ENCODE results near the gene MYO5C.
A peak's percentile ranks its signal among the peaks of the same experiment; 100 is the strongest.

Gene MYO5C

DNA sequence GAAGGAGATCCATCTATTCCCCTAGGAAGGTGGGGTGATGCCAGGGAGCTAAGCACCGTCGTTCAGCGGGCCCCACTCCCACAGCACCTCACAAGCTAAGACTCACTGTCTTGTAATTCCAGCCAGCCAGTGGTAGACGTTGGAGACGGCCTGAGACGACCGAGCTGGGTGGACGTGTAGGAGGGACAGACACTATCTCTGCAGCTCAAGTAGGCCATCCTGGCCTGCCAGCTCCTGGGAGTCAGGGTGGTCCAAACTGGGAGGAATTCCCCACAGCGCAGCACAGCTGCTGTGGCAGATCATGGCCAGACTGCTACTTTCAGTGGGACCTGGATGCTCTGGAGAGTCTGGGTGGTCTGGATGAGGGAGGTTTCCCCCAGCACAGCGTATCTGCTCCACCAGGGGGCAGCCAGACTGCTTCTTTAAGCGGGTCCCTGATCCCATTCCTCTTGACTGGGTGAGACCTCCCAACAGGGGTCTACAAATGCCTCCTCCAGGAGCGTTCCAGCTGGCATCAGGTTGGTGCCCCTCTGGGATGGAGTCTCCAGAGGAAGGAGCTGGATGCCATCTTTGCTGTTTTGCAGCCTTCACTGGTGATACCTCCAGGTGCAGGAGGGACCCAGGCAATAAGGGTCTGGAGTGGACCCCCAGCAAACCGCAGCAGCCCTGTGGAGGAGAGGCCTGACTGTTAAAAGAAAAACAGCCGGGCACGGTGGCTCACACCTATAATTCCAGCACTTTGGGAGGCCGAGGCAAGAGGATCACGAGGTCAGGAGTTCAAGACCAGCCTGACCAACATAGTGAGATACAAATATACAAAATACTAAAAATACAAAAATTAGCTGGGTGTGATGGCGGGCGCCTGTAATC is 132.0 kb downstream of the MYO5C start:
- Mint-ChIP-seq H3K27me3 (ENCODE audit: low read depth) (peaks cover 3% of the 10 kb centered on the region), H3K4me1 (no peaks in the 10 kb centered on the region), H3K36me3 (ENCODE audit: low read depth) (peaks cover 4% of the 10 kb centered on the region), H3K4me3 (no peak overlapping the region), H3K9me3 (peaks cover 4% of the 10 kb centered on the region), H3K27ac (no peak overlapping the region)
- TF ChIP-seq, protein P1, sequence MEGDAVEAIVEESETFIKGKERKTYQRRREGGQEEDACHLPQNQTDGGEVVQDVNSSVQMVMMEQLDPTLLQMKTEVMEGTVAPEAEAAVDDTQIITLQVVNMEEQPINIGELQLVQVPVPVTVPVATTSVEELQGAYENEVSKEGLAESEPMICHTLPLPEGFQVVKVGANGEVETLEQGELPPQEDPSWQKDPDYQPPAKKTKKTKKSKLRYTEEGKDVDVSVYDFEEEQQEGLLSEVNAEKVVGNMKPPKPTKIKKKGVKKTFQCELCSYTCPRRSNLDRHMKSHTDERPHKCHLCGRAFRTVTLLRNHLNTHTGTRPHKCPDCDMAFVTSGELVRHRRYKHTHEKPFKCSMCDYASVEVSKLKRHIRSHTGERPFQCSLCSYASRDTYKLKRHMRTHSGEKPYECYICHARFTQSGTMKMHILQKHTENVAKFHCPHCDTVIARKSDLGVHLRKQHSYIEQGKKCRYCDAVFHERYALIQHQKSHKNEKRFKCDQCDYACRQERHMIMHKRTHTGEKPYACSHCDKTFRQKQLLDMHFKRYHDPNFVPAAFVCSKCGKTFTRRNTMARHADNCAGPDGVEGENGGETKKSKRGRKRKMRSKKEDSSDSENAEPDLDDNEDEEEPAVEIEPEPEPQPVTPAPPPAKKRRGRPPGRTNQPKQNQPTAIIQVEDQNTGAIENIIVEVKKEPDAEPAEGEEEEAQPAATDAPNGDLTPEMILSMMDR (IDR thresholded peaks at IDR 0.05; ENCODE audit: unreplicated experiment in 3 of 3) = peak in 1 of 3 experiments; percentile 17

DNA sequence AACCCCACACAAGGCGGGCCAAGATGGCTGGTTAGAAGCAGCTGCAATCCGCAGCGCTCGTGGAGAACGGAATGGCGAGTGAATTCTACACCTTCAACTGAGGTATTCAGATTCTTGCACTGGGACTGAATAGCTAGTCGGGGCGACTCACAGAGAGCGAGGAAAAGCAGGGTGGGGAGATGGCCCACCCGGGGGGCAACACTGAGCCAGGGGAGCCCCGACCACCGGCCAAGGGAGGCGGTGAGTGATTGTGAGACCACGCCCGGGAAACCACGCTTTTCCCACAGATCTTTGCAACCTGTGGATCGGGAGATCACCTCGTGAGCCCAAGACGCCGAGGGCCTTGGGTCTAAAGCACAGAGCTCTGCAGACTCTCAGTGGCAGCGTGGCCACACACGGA is 132.7 kb downstream of the MYO5C start:
- H3K9me3 Mint-ChIP-seq = peaks cover under 1% of the 10 kb centered on the region
- peaks cover 4% of the 10 kb centered on the region for H3K36me3 Mint-ChIP-seq (ENCODE audit: low read depth)
- H3K27me3 Mint-ChIP-seq (ENCODE audit: low read depth) = peaks cover 3% of the 10 kb centered on the region
- no peaks in the 10 kb centered on the region for H3K4me1 Mint-ChIP-seq
- H3K27ac Mint-ChIP-seq = no peak overlapping the region
- no peak overlapping the region for H3K4me3 Mint-ChIP-seq
- TF ChIP-seq, protein P1 (IDR thresholded peaks at IDR 0.05; ENCODE audit: unreplicated experiment in 3 of 3) = no peak

DNA sequence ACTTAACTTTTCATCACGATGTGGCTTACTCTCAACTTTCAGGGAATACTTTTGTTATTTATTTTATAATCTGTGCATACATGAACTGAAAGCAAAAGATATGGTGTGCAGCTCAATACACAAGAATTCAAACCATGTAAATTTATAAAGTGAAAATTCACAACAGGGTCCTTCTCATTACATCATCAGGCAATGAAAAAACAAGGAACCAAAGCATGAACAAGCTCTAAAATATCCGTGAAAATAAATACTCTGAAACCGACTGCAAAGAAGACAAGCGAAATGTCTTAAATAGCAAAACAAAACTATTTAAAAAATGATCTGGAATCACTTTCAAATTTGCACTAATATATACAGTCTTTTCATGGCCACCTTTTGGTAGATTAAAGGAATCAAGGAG is 133.3 kb downstream of the MYO5C start:
- no peak overlapping the region for H3K4me3 Mint-ChIP-seq
- H3K27me3 Mint-ChIP-seq (ENCODE audit: low read depth) = peaks cover 3% of the 10 kb centered on the region
- H3K36me3 Mint-ChIP-seq (ENCODE audit: low read depth) = peaks cover 4% of the 10 kb centered on the region
- TF ChIP-seq, protein P1 (IDR thresholded peaks at IDR 0.05; ENCODE audit: unreplicated experiment in 3 of 3) = no peak
- H3K27ac Mint-ChIP-seq = no peak overlapping the region
- H3K9me3 Mint-ChIP-seq = no peaks in the 10 kb centered on the region
- no peaks in the 10 kb centered on the region for H3K4me1 Mint-ChIP-seq

DNA sequence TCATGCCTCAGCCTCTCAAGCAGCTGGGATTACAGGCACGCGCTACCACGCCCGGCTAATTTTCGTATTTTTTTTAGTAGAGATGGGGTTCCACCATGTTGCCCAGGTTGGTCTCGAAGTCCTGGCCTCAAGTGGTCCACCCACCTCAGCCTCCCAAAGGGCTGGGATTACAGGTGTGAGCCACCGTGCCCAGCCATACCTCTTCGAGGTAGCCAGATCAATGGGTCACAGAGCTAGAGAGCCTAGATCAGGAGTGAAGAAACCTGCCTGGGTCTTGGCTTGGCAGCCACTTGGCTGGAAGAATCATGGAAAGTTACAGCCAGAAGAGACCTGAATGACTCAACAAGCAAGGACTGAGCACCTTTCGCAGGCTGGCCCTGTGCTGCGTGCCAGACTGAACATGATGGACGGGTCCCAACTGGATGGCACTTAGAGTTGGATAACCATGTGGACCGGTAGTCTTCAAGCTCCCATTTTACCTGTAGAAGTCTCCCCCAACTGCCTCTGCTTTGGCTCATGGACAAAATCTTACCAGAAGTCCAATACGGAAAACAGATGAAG is 134.1 kb downstream of the MYO5C start:
- H3K9me3 Mint-ChIP-seq = no peaks in the 10 kb centered on the region
- no peaks in the 10 kb centered on the region for H3K4me1 Mint-ChIP-seq
- H3K27me3 Mint-ChIP-seq (ENCODE audit: low read depth) = peaks cover 3% of the 10 kb centered on the region
- H3K4me3 Mint-ChIP-seq = no peak overlapping the region
- TF ChIP-seq, protein P1 (IDR thresholded peaks at IDR 0.05; ENCODE audit: unreplicated experiment in 3 of 3) = no peak
- peaks cover 4% of the 10 kb centered on the region for H3K36me3 Mint-ChIP-seq (ENCODE audit: low read depth)
- H3K27ac Mint-ChIP-seq = no peak overlapping the region

DNA sequence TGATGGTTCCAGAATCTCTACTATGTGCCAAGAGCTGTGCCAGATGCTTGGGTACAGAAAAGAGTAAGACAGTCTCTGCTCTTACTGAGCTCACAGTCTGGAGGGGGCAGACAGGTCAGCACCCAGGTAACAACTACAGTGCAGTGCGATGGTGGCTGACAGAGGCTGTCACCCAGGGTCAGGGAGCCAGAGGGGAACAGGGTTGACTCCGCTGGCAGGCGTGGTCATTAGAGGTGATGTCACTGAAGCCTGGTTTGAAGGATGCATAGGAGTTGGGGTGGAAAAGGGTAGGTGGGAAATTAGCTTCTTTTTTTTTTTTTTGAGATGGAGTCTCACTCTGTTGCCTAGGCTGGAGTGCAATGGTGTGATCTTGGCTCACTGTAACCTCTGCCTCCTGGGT is 136.0 kb downstream of the MYO5C start:
- Mint-ChIP-seq H3K4me1 (peaks cover 5% of the 10 kb centered on the region), H3K27me3 (ENCODE audit: low read depth) (peaks cover 3% of the 10 kb centered on the region), H3K4me3 (no peak overlapping the region), H3K36me3 (ENCODE audit: low read depth) (peaks cover 4% of the 10 kb centered on the region), H3K9me3 (no peaks in the 10 kb centered on the region), H3K27ac (no peak overlapping the region)
- TF ChIP-seq, protein P1 (IDR thresholded peaks at IDR 0.05; ENCODE audit: unreplicated experiment in 3 of 3) = no peak

Data from nephron (organoid).